GM15510 (cell line): ENCODE results near the gene PHLPP2.

Experiments
- POLR2A ChIP-seq: IDR thresholded peaks from 3 replicates; pipeline ENCODE4 v1.6.1; 2011; ENCODE audit warnings: borderline replicate concordance; ENCODE audit not compliant: insufficient read length; ENCODE audit errors: extremely low read depth

Gene PHLPP2

GRCh38 chr16:71626018-71626857 lies 98.3 kb downstream of the PHLPP2 start, which contains the start of gene MARVELD3:
Gene MARVELD3 (plus strand): TSS chr16:71626184. CDS start chr16:71626230, 46 bp downstream.
- no peak for TF ChIP-seq POLR2A

- TF ChIP-seq POLR2A: no peak
Observed at GRCh38 chr16:71625113-71625850, 99.2 kb downstream of the PHLPP2 start.

- no peak for TF ChIP-seq POLR2A
Observed at GRCh38 chr16:71623597-71623996, 100.9 kb downstream of the PHLPP2 start.

- no peak for TF ChIP-seq POLR2A
Observed at GRCh38 chr16:71622088-71622487, 102.4 kb downstream of the PHLPP2 start.

- no peak for TF ChIP-seq POLR2A
Observed at GRCh38 chr16:71618429-71618828, 106.1 kb downstream of the PHLPP2 start.

GRCh38 chr16:71610936-71611871 lies 113.3 kb downstream of the PHLPP2 start:
- no peak for TF ChIP-seq POLR2A

- TF ChIP-seq POLR2A: no peak
Observed at GRCh38 chr16:71610447-71610846, 114.1 kb downstream of the PHLPP2 start.

- TF ChIP-seq POLR2A: no peak
Observed at GRCh38 chr16:71609066-71609465, 115.4 kb downstream of the PHLPP2 start.

GRCh38 chr16:71600822-71601221 lies 123.7 kb downstream of the PHLPP2 start:
- TF ChIP-seq POLR2A: no peak
